Measurements from ENCODE around the gene PSME1.

The PSME1 gene

GRCh38 chr14:24147761-24148428 is 11.9 kb downstream of the PSME1 start:
- peak overlapping the region; percentile 67 for H4K91ac ChIP-seq (ENCODE audit: low read depth, low read length)
- no peak for DNase-seq
- no peak overlapping the region for H3K23ac ChIP-seq (ENCODE audit: low read length)
- peaks cover 14% of the 10 kb centered on the region for H3K79me2 ChIP-seq (ENCODE audit: control insufficient read depth, insufficient read depth, low read length, poor library complexity)
- H3K36me3 ChIP-seq (ENCODE audit: control insufficient read depth in 1 of 2, insufficient read depth in 2 of 2, low read length in 2 of 2): peaks cover 30 to 38% of the 10 kb centered on the region in 2 experiments
- H3K9ac ChIP-seq (ENCODE audit: low read length): peak overlapping the region; percentile 97
- H3K4ac ChIP-seq (ENCODE audit: low read depth, low read length): peak overlapping the region; percentile 93
- no peak overlapping the region for H3K27ac ChIP-seq (ENCODE audit: low read depth, low read length)
- H3K14ac ChIP-seq (ENCODE audit: low read length): peak overlapping the region; percentile 75
- no peak overlapping the region for H2BK12ac ChIP-seq (ENCODE audit: low read length)
- no peaks in the 10 kb centered on the region for H3K27me3 ChIP-seq (ENCODE audit: insufficient read depth, low read length)
- peaks cover 10 to 16% of the 10 kb centered on the region in 2 experiments for H3K4me1 ChIP-seq (ENCODE audit: control insufficient read depth in 1 of 2, insufficient read depth in 2 of 2, low read length in 2 of 2)
- H2AFZ ChIP-seq (ENCODE audit: insufficient read depth, low read length, poor library complexity): peak overlapping the region; percentile 70
- H3K4me3 ChIP-seq (ENCODE audit: low read depth, low read length): peak overlapping the region; percentile 90
- peak overlapping the region; percentile 21 for H3K18ac ChIP-seq (ENCODE audit: low read length)
- H2AK5ac ChIP-seq (ENCODE audit: low read length): peak overlapping the region; percentile 14
- H2BK120ac ChIP-seq (ENCODE audit: insufficient read depth, low read length, poor library complexity): no peak overlapping the region
- H2BK5ac ChIP-seq (ENCODE audit: low read depth, low read length, poor library complexity): peak overlapping the region; percentile 20
- peaks cover 13% of the 10 kb centered on the region for H3K79me1 ChIP-seq (ENCODE audit: low read length)
- peak overlapping the region; percentile 98 for H3K4me2 ChIP-seq (ENCODE audit: low read length)
- H4K12ac ChIP-seq (ENCODE audit: low read depth, low read length): peak overlapping the region; percentile 45
- WGBS (ENCODE audit: extremely low coverage, insufficient coverage, insufficient read length): no CpG with 5 or more reads among the region's 29 CpGs
- H3K9me3 ChIP-seq (ENCODE audit: insufficient read depth, low read depth, low read length): peaks cover 3% of the 10 kb centered on the region
- peak overlapping the region; percentile 32 for H4K8ac ChIP-seq (ENCODE audit: low read depth, low read length)

- WGBS (ENCODE audit: extremely low coverage, insufficient coverage, insufficient read length): no CpG with 5 or more reads among the region's 3 CpGs
Observed at GRCh38 chr14:24149302-24149969, 13.4 kb downstream of the PSME1 start.

GRCh38 chr14:24150061-24150460 is 14.1 kb downstream of the PSME1 start:
- Histone ChIP-seq H4K91ac (ENCODE audit: low read depth, low read length) (no peak overlapping the region), H3K9me3 (ENCODE audit: insufficient read depth, low read depth, low read length) (peaks cover 3% of the 10 kb centered on the region), H3K4me3 (ENCODE audit: low read depth, low read length) (no peak overlapping the region), H3K23ac (ENCODE audit: low read length) (no peak overlapping the region), H3K79me1 (ENCODE audit: low read length) (peaks cover 13% of the 10 kb centered on the region), H3K14ac (ENCODE audit: low read length) (no peak overlapping the region), H3K9ac (ENCODE audit: low read length) (no peak overlapping the region), H3K79me2 (ENCODE audit: control insufficient read depth, insufficient read depth, low read length, poor library complexity) (peaks cover 14% of the 10 kb centered on the region), H2AFZ (ENCODE audit: insufficient read depth, low read length, poor library complexity) (no peak overlapping the region), H3K18ac (ENCODE audit: low read length) (no peak overlapping the region), H3K27ac (ENCODE audit: low read depth, low read length) (no peak overlapping the region), H2BK120ac (ENCODE audit: insufficient read depth, low read length, poor library complexity) (no peak overlapping the region), H3K4me1 (ENCODE audit: control insufficient read depth in 1 of 2, insufficient read depth in 2 of 2, low read length in 2 of 2) (peaks cover 10 to 16% of the 10 kb centered on the region in 2 experiments), H3K4me2 (ENCODE audit: low read length) (no peak overlapping the region), H2BK12ac (ENCODE audit: low read length) (no peak overlapping the region), H2BK5ac (ENCODE audit: low read depth, low read length, poor library complexity) (no peak overlapping the region), H3K36me3 (ENCODE audit: control insufficient read depth in 1 of 2, insufficient read depth in 2 of 2, low read length in 2 of 2) (peaks cover 32 to 41% of the 10 kb centered on the region in 2 experiments), H3K27me3 (ENCODE audit: insufficient read depth, low read length) (no peaks in the 10 kb centered on the region), H3K4ac (ENCODE audit: low read depth, low read length) (peak overlapping the region; percentile 12), H4K12ac (ENCODE audit: low read depth, low read length) (no peak overlapping the region), H2AK5ac (ENCODE audit: low read length) (no peak overlapping the region), H4K8ac (ENCODE audit: low read depth, low read length) (no peak overlapping the region)
- DNase-seq: no peak
- WGBS (ENCODE audit: extremely low coverage, insufficient coverage, insufficient read length): no CpG with 5 or more reads among the region's 9 CpGs

More at GRCh38 chr14:24149302-24149969, 13.4 kb downstream of the PSME1 start:
- Histone ChIP-seq H3K79me2 (ENCODE audit: control insufficient read depth, insufficient read depth, low read length, poor library complexity) (peaks cover 14% of the 10 kb centered on the region), H3K9me3 (ENCODE audit: insufficient read depth, low read depth, low read length) (peaks cover 3% of the 10 kb centered on the region), H4K91ac (ENCODE audit: low read depth, low read length) (no peak overlapping the region), H3K4me2 (ENCODE audit: low read length) (no peak overlapping the region), H2BK12ac (ENCODE audit: low read length) (no peak overlapping the region), H3K36me3 (ENCODE audit: control insufficient read depth in 1 of 2, insufficient read depth in 2 of 2, low read length in 2 of 2) (peaks cover 28 to 36% of the 10 kb centered on the region in 2 experiments), H4K12ac (ENCODE audit: low read depth, low read length) (no peak overlapping the region), H3K27me3 (ENCODE audit: insufficient read depth, low read length) (no peaks in the 10 kb centered on the region), H3K4ac (ENCODE audit: low read depth, low read length) (no peak overlapping the region), H3K4me3 (ENCODE audit: low read depth, low read length) (no peak overlapping the region), H3K14ac (ENCODE audit: low read length) (no peak overlapping the region), H3K79me1 (ENCODE audit: low read length) (peaks cover 13% of the 10 kb centered on the region), H2AFZ (ENCODE audit: insufficient read depth, low read length, poor library complexity) (no peak overlapping the region), H4K8ac (ENCODE audit: low read depth, low read length) (no peak overlapping the region), H3K9ac (ENCODE audit: low read length) (no peak overlapping the region), H2AK5ac (ENCODE audit: low read length) (no peak overlapping the region), H3K27ac (ENCODE audit: low read depth, low read length) (no peak overlapping the region), H2BK5ac (ENCODE audit: low read depth, low read length, poor library complexity) (no peak overlapping the region), H3K18ac (ENCODE audit: low read length) (no peak overlapping the region), H3K4me1 (ENCODE audit: control insufficient read depth in 1 of 2, insufficient read depth in 2 of 2, low read length in 2 of 2) (peaks cover 10 to 16% of the 10 kb centered on the region in 2 experiments), H2BK120ac (ENCODE audit: insufficient read depth, low read length, poor library complexity) (no peak overlapping the region), H3K23ac (ENCODE audit: low read length) (no peak overlapping the region)
- DNase-seq: no peak

- no peak overlapping the region for H3K4me3 ChIP-seq (ENCODE audit: low read depth, low read length)
- H3K36me3 ChIP-seq (ENCODE audit: control insufficient read depth in 1 of 2, insufficient read depth in 2 of 2, low read length in 2 of 2): peaks cover 37 to 46% of the 10 kb centered on the region in 2 experiments
- peaks cover 14% of the 10 kb centered on the region for H3K79me2 ChIP-seq (ENCODE audit: control insufficient read depth, insufficient read depth, low read length, poor library complexity)
- no peak overlapping the region for H2BK120ac ChIP-seq (ENCODE audit: insufficient read depth, low read length, poor library complexity)
- H4K91ac ChIP-seq (ENCODE audit: low read depth, low read length): no peak overlapping the region
- no peak overlapping the region for H2AK5ac ChIP-seq (ENCODE audit: low read length)
- no peak overlapping the region for H2BK5ac ChIP-seq (ENCODE audit: low read depth, low read length, poor library complexity)
- no peak overlapping the region for H3K18ac ChIP-seq (ENCODE audit: low read length)
- no peak overlapping the region for H4K12ac ChIP-seq (ENCODE audit: low read depth, low read length)
- H3K14ac ChIP-seq (ENCODE audit: low read length): no peak overlapping the region
- H3K27me3 ChIP-seq (ENCODE audit: insufficient read depth, low read length): no peaks in the 10 kb centered on the region
- H3K4me2 ChIP-seq (ENCODE audit: low read length): no peak overlapping the region
- no peak overlapping the region for H3K23ac ChIP-seq (ENCODE audit: low read length)
- DNase-seq: no peak
- peaks cover 10 to 13% of the 10 kb centered on the region in 2 experiments for H3K4me1 ChIP-seq (ENCODE audit: control insufficient read depth in 1 of 2, insufficient read depth in 2 of 2, low read length in 2 of 2)
- H2BK12ac ChIP-seq (ENCODE audit: low read length): no peak overlapping the region
- H2AFZ ChIP-seq (ENCODE audit: insufficient read depth, low read length, poor library complexity): no peak overlapping the region
- peaks cover 3% of the 10 kb centered on the region for H3K9me3 ChIP-seq (ENCODE audit: insufficient read depth, low read depth, low read length)
- no CpG with 5 or more reads among the region's 9 CpGs for WGBS (ENCODE audit: extremely low coverage, insufficient coverage, insufficient read length)
- H3K27ac ChIP-seq (ENCODE audit: low read depth, low read length): no peak overlapping the region
- no peak overlapping the region for H4K8ac ChIP-seq (ENCODE audit: low read depth, low read length)
- H3K79me1 ChIP-seq (ENCODE audit: low read length): peaks cover 13% of the 10 kb centered on the region
- no peak overlapping the region for H3K9ac ChIP-seq (ENCODE audit: low read length)
- H3K4ac ChIP-seq (ENCODE audit: low read depth, low read length): no peak overlapping the region
Observed at GRCh38 chr14:24150567-24150966, 14.6 kb downstream of the PSME1 start.
